Posterior cingulate gyrus (tissue), 11 donors: ENCODE data around the gene OR13C5.
"Not testable (repeated sequence)": the region's sequence is repeated elsewhere in the genome, so short reads cannot be mapped to it uniquely, and the experiment has no call there.

Experiments
- DNase-seq, 10 donors: peaks; one replicate each; pipeline versions ENCODE4 v3.0.0 to v3.0.0-alpha.2; 2020 to 2021; ENCODE audit warnings: mixed read lengths in 3 of 10
- intact Hi-C: fragments of 100-400 bp; cut with DNase I; formaldehyde crosslinking; loops from one replicate; pipeline ENCODE4 v1.15.1; 2023

OR13C5 gene, protein sequence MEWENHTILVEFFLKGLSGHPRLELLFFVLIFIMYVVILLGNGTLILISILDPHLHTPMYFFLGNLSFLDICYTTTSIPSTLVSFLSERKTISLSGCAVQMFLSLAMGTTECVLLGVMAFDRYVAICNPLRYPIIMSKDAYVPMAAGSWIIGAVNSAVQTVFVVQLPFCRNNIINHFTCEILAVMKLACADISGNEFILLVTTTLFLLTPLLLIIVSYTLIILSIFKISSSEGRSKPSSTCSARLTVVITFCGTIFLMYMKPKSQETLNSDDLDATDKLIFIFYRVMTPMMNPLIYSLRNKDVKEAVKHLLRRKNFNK

DNA sequence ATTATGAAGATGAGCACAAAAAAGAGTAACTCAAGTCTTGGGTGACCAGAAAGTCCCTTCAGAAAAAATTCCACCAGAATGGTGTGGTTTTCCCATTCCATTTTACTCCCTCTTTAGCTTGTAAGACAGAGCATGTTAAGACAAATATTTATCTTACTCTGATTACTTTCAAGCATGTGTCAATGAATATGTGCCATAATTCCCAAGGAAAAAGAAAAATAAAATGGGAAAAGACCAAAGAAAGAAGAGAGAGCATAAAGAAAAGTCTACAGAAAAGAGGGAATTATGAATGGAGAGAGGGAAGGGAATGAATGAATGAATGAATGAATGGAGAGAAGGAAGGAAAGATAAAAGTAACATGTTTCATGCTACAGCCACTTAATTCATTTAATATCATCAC is at the start of gene OR13C5:
TSS of gene OR13C5 (minus strand) at position 101 of the 400 bp plus-strand sequence. CDS start at position 101, 0 bp downstream.
- DNase-seq, intact Hi-C loops: not testable (repeated sequence)

DNA sequence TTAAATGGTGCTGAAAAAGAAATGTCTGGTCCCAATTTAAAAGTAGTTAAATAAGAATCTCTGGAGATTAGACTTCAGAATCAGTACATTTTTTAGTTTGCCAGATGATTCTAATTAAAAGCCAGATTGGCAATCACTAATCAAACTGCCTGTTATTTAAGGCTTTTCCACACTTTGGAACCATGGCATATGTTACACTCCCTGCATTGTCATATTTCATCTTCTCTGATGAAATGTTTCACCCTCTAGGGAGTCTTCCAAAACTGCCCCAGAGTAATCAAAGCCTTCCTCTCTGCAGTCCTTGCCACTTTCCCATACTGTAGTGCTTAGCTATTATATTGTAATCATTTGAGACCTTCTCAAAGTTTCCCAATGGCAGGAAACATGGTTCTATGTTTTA is 36.2 kb upstream of the OR13C5 start:
- intact Hi-C loops, result no loop called here

DNA sequence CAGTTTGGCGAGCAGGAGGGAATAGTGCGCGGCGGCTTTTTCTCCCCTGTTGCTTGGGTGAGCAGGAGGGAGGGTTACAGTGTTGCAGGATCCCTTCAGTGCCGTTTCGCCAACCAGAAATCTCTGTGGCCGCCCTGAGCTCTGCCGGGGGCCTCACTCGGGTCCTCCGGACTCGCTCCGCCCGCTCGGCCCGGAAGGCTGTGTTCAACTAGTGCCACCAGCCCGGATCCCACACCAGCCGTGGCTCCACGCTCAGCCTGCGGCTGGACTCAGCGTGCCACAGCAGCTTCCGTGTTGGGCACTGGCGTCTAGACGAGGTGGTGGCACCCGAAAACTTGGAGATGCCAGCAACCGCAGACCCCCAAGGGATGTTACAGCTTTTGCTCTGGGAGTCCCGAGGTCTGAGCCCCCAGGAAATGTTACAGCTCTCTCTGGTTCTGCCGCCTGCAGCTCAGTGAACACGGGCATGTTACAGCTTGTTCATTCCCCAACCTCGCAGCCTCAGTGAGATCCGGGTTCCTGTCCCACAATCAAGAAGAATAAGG is 34.8 kb upstream of the OR13C5 start:
- peak in 2 of 10 donors; percentile 53 to 77 for DNase-seq
- intact Hi-C loops, result no loop called here

More for the DNA sequence above, 36.2 kb upstream of the OR13C5 start:
- no peak for DNase-seq

DNA sequence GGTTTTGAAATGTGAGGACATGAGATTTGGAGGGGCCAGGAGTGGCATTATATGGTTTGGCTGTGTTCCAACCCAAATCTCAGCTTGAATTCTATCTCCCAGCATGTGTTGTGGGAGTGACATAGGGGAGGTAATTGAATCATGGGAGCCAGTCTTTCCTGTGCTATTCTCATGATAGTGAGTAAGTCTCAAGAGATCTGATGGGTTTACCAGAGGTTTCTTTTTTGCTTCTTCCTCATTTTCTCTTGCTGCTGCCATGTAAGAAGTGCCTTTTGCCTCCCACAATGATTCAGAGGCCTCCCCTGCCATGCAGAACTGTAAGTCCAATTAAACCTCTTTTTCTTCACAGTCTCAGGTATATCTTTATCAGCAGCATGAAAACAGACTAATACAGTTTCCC is 26.8 kb upstream of the OR13C5 start:
- intact Hi-C loops, result not testable (repeated sequence)

DNA sequence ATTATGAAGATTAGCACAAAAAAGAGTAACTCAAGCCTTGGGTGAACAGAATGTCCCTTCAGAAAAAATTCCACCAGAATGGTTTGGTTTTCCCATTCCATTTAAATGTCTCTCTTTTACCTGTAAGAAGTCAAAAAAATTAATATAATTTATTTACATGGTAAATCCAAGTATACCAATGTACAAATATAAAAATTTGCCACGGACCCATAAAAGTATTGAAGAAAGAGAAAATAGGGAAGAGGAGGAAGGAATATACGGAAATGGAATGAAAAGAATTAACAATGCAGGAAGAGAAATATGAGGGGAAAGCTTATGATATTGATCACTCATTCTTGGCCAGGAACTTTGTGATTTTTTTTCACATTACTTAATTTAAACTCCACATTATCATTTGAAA is 18.9 kb upstream of the OR13C5 start, which contains the start of gene OR13C9:
TSS of gene OR13C9 (minus strand) at position 101 of the 400 bp plus-strand sequence. CDS start at position 101, 0 bp downstream.
- intact Hi-C loops, result no loop called here
- DNase-seq, result no peak

More for the DNA sequence above, 26.8 kb upstream of the OR13C5 start:
- DNase-seq, result not testable (repeated sequence)

DNA sequence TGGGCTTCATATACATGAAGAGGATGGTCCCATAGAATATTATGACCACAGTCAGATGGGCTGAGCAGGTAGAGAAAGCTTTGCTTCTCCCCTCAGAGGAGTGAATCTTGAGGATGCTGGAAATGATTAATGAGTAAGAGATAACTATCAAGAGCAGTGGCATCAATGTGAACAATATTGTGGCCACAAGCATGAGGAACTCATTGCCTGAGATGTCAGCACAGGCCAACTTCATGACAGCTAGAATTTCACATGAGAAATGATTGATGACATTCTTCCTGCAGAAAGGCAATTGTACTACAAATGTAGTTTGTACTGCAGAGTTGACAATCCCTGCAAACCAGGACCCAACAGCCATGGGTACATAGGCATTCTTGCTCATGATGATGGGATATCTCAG is 18.2 kb upstream of the OR13C5 start:
- no peak for DNase-seq
- intact Hi-C loops, result no loop called here

DNA sequence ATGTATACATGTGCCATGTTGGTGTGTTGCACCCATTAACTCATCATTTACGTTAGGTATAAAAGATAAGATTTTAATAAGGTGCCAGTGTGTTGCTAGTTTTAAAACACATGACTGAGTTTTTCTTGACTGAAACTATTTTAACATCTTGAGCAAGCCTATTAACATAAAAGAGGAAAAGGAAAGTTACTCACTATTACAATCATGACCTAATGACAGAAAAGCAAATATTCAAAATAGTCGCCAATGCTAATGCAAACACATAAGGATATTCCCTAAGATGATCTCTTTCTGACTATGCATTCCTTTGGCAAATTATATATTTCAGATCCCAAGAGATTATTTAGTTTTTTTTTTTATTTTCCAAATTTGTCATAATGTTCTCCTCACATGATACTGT is 12.0 kb upstream of the OR13C5 start:
- DNase-seq, result no peak
- intact Hi-C loops, result no loop called here

DNA sequence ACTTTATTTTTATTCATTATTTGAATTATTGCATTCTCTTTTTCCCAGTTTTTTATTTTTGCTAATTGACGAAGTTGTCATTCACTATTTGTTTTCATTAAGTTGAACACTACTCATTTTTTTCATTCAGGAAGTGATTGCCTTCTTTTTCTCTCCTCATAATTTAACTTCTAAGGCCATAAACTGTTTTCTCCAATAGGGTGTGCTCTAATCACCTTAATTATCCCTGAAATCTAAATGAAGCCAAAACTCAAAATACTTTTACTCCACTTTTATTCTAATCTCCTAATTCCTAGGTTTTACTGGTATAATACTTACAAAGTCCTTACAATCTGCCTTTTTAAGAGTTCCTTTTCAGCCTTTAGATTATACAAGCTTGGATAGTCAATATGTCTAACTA is 9.1 kb upstream of the OR13C5 start:
- DNase-seq, result no peak
- intact Hi-C loops, result no loop called here

DNA sequence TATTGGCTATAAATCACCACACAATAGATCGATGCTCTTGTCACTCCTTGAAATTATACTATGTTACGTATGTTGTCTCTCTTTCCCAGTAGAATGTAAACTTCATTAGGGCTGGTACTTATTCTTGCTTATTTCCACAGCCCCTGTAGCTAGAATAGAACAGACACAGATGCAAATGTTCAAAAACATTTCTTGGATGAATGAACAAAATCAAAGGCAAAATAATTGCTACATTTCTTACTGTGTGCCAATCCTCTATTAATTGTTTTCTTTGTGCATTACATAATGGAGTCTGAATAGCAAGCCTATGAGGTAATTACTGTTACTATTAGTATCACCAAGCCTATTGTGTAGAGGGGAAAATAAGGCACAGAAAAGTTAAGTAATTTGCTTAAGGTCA is 6.9 kb upstream of the OR13C5 start:
- DNase-seq, result no peak
- intact Hi-C loops, result no loop called here

DNA sequence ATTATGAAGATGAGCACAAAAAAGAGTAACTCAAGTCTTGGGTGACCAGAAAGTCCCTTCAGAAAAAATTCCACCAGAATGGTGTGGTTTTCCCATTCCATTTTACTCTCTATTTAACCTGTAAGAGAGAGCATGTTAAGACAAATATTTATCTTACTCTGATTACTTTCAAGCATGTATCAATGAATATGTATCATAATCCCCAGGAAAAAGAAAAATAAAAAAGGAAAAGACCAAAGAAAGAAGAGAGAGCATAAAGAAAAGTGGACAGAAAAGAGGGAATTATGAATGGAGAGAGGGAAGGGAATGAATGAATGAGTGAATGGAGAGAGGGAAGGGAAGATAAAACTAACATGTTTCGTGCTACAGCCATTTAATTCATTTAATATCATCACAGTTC is 6.3 kb upstream of the OR13C5 start, which contains the start of gene OR13C2:
TSS of gene OR13C2 (minus strand) at position 101 of the 400 bp plus-strand sequence. CDS start at position 101, 0 bp downstream.
- DNase-seq, intact Hi-C loops: not testable (repeated sequence)

DNA sequence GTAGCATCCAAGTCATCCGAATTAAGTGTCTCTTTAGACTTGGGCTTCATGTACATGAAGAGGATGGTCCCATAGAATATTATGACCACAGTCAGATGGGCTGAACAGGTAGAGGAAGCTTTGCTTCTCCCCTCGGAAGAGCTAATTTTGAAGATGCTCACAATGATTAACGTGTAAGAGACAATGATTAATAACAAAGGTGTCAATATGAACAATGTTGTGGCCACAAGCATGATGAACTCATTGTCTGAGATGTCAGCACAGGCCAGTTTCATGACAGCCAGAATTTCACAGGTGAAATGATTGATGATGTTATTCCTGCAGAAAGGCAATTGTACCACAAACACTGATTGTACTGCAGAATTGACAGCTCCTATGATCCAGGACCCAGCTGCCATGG is 5.6 kb upstream of the OR13C5 start:
- DNase-seq, result no peak
- intact Hi-C loops, result no loop called here

DNA sequence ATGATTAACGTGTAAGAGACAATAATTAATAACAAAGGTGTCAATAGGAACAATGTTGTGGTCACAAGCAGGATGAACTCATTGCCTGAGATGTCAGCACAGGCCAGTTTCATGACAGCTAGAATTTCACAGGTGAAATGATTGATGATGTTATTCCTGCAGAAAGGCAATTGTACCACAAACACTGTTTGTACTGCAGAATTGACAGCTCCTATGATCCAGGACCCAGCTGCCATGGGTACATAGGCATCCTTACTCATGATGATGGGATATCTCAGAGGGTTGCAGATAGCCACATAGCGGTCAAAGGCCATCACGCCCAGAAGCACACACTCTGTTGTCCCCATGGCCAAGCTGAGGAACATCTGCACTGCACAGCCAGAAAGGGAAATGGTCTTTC is 464 bp downstream of the OR13C5 start:
- intact Hi-C loops, DNase-seq: not testable (repeated sequence)

DNA sequence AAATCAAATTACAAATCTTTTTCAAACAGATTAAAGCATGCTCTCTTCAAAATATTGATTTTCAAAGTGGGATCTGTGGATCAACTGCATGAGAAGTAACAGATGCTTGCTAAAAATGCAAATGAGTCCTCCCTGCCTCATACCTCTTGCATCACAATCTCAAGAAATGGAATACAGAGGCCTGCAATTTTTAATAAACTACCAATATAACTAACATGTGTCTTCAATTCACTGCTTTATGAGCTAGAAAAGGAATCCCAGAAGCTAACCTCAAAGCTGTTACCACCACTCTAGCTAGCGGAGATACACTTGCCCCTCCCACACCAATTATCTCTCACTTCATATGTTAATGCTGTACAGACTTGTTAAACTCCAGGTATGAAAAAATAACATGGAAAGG is 9.6 kb downstream of the OR13C5 start:
- no peak for DNase-seq

DNA sequence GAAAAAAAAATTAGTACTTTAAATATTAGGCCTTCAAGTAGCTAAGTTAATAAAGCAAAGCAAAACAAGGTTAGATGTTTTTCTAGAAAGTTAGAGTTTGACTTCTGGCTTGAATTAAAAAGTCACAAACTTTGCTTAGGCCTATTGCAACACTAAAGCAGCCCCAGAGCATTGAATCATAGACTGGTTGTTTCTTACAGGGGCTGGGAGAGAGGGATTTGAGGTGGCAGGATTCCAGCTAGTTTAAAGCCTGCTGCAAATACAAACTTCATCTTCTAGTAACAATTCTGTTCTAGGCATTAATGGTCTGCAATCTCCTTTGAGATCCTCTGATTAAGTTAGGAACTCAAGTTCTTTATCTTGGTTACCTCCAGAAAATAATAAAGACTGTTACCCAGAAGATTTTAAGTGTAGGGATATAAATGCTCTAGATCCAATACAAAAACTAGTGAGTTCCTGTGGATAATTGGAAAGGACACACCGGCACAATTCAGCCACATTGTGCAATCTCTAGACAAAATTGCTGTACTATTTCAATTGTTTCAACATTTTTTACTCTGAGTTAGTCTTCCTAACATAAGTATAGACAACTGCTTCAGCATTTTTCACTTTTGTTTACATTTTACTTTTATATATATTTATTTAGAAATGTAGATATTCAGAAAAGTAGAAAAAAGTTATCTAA is 12.6 kb downstream of the OR13C5 start:
- intact Hi-C loops, result no loop called here
- no peak for DNase-seq

More for the DNA sequence above, 9.6 kb downstream of the OR13C5 start:
- intact Hi-C loops, result no loop called here

DNA sequence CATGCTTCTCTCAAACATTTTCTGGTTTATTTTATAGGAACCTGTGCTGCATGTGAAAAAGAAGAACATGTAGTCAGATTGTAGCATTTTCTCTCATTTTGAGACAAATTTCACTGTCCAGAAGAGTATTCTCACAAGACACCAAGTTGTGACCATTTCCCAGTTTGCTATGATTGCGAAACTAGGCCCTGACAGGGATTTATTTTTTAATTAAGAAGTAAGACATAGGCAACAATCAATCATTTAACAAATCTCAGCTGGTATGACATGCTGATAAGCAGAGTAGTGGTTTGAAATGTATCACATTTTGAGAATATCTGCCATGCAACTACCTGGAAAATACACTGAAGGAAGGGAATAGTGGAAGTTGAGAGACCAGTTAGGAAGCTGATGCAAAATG is 18.7 kb downstream of the OR13C5 start:
- no peak for DNase-seq
- intact Hi-C loops, result no loop called here

DNA sequence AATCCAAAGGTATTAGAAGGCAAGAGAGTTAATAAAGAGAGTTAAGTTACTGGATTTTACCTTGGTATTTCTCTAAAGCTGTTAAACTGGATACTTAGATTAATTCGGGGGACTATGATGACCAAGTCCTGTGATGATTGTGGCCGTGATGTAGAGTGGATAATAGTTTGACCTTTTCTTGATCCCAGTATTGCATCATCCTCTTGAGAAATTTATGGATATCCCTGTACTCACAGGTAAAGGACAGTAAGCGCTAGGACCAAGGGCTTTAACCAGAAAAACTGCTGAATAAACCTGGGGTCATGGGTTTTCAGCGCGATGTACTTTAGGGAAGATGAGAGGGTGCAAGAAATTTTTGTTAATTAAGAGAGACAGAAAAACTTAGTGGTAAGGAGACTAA is 21.9 kb downstream of the OR13C5 start:
- intact Hi-C loops, result no loop called here
- DNase-seq, result no peak

DNA sequence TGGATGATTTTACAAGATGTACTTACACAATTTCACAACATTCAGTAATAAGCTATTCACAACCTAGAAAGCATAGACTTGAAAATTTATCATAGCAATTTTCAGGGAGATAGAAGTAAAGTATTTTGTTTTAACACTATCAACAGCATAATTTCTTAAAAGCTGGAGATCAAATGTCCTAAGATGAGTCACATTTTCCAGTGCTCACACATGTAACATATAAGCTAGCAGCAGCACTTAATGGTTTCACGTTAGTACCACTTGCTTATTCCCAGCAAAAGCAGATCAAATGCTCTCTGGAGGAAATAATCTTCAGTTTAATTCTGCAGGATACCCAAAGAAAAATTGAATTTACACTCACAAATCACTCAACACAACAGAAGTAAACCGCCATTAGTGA is 23.8 kb downstream of the OR13C5 start:
- no peak for DNase-seq

DNA sequence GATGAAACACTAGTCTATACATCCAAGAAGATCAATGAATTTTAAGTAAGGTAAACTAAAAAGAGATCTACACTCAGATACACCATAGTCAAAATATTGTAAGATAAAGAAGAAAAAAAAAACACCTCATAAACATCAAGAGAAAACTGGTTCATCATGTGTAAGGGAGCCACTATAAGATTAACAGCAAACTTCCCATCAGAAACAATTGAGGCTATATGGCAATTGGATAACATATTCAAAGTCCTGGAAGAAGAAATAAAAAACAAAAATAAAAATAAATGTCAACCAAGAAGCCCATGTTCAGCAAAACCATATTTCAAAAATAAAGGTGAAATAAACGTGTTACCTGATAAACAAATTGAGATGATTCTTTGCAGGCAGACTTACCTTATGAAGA is 26.6 kb downstream of the OR13C5 start:
- no peak for DNase-seq
- intact Hi-C loops, result no loop called here

More for the DNA sequence above, 23.8 kb downstream of the OR13C5 start:
- intact Hi-C loops, result no loop called here

DNA sequence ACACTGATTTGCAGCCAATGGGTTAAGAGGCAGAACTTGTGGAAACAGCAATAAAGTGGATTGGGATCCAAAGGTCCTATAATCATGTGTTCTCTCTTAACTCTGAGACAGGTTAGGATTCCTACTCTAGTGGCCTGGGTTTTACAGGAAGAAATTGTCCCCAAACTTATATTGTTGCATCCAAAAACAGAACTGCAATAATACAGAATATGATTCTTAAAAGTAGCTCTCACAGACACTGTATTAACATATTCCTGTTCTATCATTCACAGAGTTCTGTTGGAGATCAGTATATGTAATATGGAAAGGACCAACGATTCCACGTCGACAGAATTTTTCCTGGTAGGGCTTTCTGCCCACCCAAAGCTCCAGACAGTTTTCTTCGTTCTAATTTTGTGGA is 30.3 kb downstream of the OR13C5 start, which contains the start of gene OR13C8:
TSS of gene OR13C8 (plus strand) at position 301 of the 400 bp plus-strand sequence. CDS start at position 301, 0 bp downstream.
- intact Hi-C loops, result no loop called here
- no peak for DNase-seq

DNA sequence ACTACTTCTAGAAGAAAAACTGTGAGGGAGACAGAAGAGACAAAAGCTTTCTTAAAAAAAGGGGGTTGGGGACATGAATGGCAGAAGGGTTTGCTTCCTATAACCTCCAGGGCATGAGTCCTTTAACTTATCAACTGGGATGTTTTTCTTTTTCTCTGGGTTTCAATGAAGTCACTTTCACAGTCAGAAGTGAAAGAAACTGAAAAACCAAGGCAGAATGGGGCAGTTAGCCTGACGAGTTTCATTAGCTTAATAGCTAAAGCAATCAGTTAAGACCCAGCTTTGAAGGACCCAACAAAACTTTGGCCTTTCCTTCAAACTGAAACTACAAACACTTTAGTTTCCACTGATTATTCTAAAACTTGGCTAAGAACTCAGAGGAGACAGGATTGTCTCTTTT is 34.9 kb downstream of the OR13C5 start:
- no peak for DNase-seq
- intact Hi-C loops, result no loop called here
